HCT116 (cell line): ENCODE measurements around the gene FOXRED1. TPM values are rescaled to one million over a fixed set of nuclear protein-coding genes. Genes with fewer than 3 reads are reported as not detected.

ENCODE experiments used
- ATAC-seq: fragments of 200-7000 bp; cut with Tn5 transposase; 2 replicates; pipeline ENCODE4 v1.9.1; 2020; ENCODE audit warnings: mild to moderate bottlenecking, moderate library complexity
- BruUV-seq: library from RNA; stranded (reverse); fragments of 400-500 nt; replicated peaks from 2 replicates; lab custom pipeline; 2021; lab: Mats Ljungman, UMichigan
- CTCF ChIA-PET: fragments of 300-600 bp; sonication (Branson Sonifier 250); formaldehyde crosslinking; loops from one replicate; lab custom pipeline; 2021; ENCODE audit warnings: antibody characterized with exemption; lab: Charles Lee
- POLR2A ChIA-PET: fragments of 300-600, 350-600 bp; sonication (Branson Sonifier 250); formaldehyde crosslinking; loops from one replicate; lab custom pipeline; 2021; ENCODE audit warnings: antibody characterized with exemption; lab: Charles Lee
- RAD21 ChIA-PET, 2 experiments: fragments of 300-600 bp; sonication (Branson Sonifier 250); formaldehyde crosslinking; loops; one replicate each; lab custom pipeline; 2023; ENCODE audit warnings: low total read pairs in 2 of 2; ENCODE audit not compliant: uncharacterized antibody in 2 of 2, unreplicated experiment in 2 of 2, low non-redundant PET in 1 of 2; lab: Charles Lee
- DNase-seq: peaks from one replicate; pipeline ENCODE4 v3.0.0-alpha.2; 2010; ENCODE audit warnings: low read depth, low spot score
- H2AFZ ChIP-seq: fragments of 200-600 bp; shearing (Covaris generic), sonication (generic); 2 replicates; pipeline ENCODE4 v1.6.1; 2017; ENCODE audit warnings: low read depth, mixed run types, mixed read lengths, antibody characterized with exemption, low read length; ENCODE audit not compliant: poor library complexity, severe bottlenecking
- H3K27ac ChIP-seq: 2 replicates; pipeline ENCODE4 v1.5.1; 2012; ENCODE audit warnings: low read depth, low read length
- H3K27me3 ChIP-seq: fragments of 200-600 bp; sonication (generic); 2 replicates; pipeline ENCODE4 v1.6.1; 2016; ENCODE audit warnings: mixed run types, low read length, mixed read lengths; ENCODE audit not compliant: insufficient read depth
- H3K36me3 ChIP-seq, 2 experiments: fragments of 200-500 bp in 1 of 2; fragments of 200-600 bp in 1 of 2; sonication (Bioruptor generic) in 1 of 2; sonication (generic) in 1 of 2; 2 replicates each; pipeline versions ENCODE4 v1.5.1 to v1.6.1; 2014 to 2016; ENCODE audit warnings: low read length in 2 of 2, inconsistent platforms in 1 of 2, mixed read lengths in 1 of 2, mixed run types in 1 of 2; ENCODE audit not compliant: insufficient read depth in 2 of 2, control insufficient read depth in 1 of 2
- H3K4me1 ChIP-seq, 2 experiments: fragments of 200-600 bp in 1 of 2; sonication (generic) in 1 of 2; 2 replicates each; pipeline versions ENCODE4 v1.5.1 to v1.6.1; 2012 to 2017; ENCODE audit warnings: low read length in 2 of 2, inconsistent platforms in 1 of 2, mild to moderate bottlenecking in 1 of 2, mixed read lengths in 1 of 2, mixed run types in 1 of 2, moderate library complexity in 1 of 2; ENCODE audit not compliant: insufficient read depth in 2 of 2, control insufficient read depth in 1 of 2
- H3K4me2 ChIP-seq: fragments of 200-600 bp; sonication (generic); 2 replicates; pipeline ENCODE4 v1.6.1; 2017; ENCODE audit warnings: mixed run types, low read length, mixed read lengths
- H3K4me3 ChIP-seq, 2 experiments: fragments of 200-600 bp in 1 of 2; sonication (generic) in 1 of 2; replicated peaks in 1 of 2; 2 replicates each; pipeline ENCODE4 v1.5.1; 2011 to 2016; ENCODE audit warnings: low read length in 2 of 2, control low read depth in 1 of 2, low read depth in 1 of 2, mild to moderate bottlenecking in 1 of 2, mixed read lengths in 1 of 2, mixed run types in 1 of 2
- H3K79me2 ChIP-seq: fragments of 200-600 bp; sonication (generic); 2 replicates; pipeline ENCODE4 v1.6.1; 2017; ENCODE audit warnings: mild to moderate bottlenecking, mixed run types, low read length, moderate library complexity, mixed read lengths; ENCODE audit not compliant: insufficient read depth
- H3K9ac ChIP-seq: fragments of 200-600 bp; sonication (generic); 2 replicates; pipeline ENCODE4 v1.6.1; 2016; ENCODE audit warnings: low read length, mixed read lengths
- H3K9me2 ChIP-seq: fragments of 200-600 bp; sonication (generic), shearing (Covaris generic); 2 replicates; pipeline ENCODE4 v1.6.1; 2017; ENCODE audit warnings: mixed run types, mild to moderate bottlenecking, moderate library complexity; ENCODE audit not compliant: insufficient read depth
- H3K9me3 ChIP-seq, 2 experiments: fragments of 200-500 bp in 1 of 2; fragments of 200-600 bp in 1 of 2; sonication (Bioruptor generic) in 1 of 2; sonication (generic) in 1 of 2; 2 replicates each; pipeline ENCODE4 v1.6.1; 2014 to 2017; ENCODE audit warnings: low read length in 2 of 2, mixed read lengths in 2 of 2, inconsistent platforms in 1 of 2, low read depth in 1 of 2, mild to moderate bottlenecking in 1 of 2, mixed run types in 1 of 2, moderate library complexity in 1 of 2; ENCODE audit not compliant: control insufficient read depth in 1 of 2, insufficient read depth in 1 of 2
- H4K20me1 ChIP-seq: fragments of 200-600 bp; sonication (generic), shearing (Covaris generic); 2 replicates; pipeline ENCODE4 v1.6.1; 2017; ENCODE audit warnings: mixed run types, mild to moderate bottlenecking, moderate library complexity; ENCODE audit not compliant: insufficient read depth
- CBX3 ChIP-seq: IDR thresholded peaks from 2 replicates; pipeline ENCODE4 v1.6.1; 2012; ENCODE audit warnings: low read depth
- CEBPB ChIP-seq: IDR thresholded peaks from 2 replicates; pipeline ENCODE4 v1.6.1; 2012; ENCODE audit warnings: low read depth
- ELF1 ChIP-seq: IDR thresholded peaks from 2 replicates; pipeline ENCODE4 v1.6.1; 2012; ENCODE audit warnings: low read depth, borderline replicate concordance
- EZH2 ChIP-seq: fragments of 200-600 bp; sonication (generic); IDR thresholded peaks from 2 replicates; pipeline ENCODE4 v1.6.1; 2017; ENCODE audit warnings: antibody characterized with exemption, mixed run types
- EZH2phosphoT487 ChIP-seq: fragments of 200-600 bp; IDR thresholded peaks from 2 replicates; pipeline ENCODE4 v1.6.1; 2018; ENCODE audit warnings: antibody characterized with exemption, borderline replicate concordance
- FOSL1 ChIP-seq: IDR thresholded peaks from 2 replicates; pipeline ENCODE4 v1.6.1; 2012; ENCODE audit warnings: low read depth
- JUND ChIP-seq: IDR thresholded peaks from 2 replicates; pipeline ENCODE4 v1.6.1; 2012
- POLR2A ChIP-seq: IDR thresholded peaks from 2 replicates; pipeline ENCODE4 v1.7.0; 2011; ENCODE audit warnings: borderline replicate concordance; ENCODE audit not compliant: insufficient read depth, insufficient read length; ENCODE audit errors: extremely low read depth
- POLR2AphosphoS5 ChIP-seq: IDR thresholded peaks from 2 replicates; pipeline ENCODE4 v1.6.1; 2011; ENCODE audit warnings: mild to moderate bottlenecking, low read depth, low read length, moderate library complexity
- RAD21 ChIP-seq: IDR thresholded peaks from 2 replicates; pipeline ENCODE4 v1.6.1; 2012; ENCODE audit warnings: low read depth, mild to moderate bottlenecking
- SIN3A ChIP-seq: IDR thresholded peaks from 2 replicates; pipeline ENCODE4 v1.6.1; 2012; ENCODE audit warnings: low read depth
- SP1 ChIP-seq: IDR thresholded peaks from 2 replicates; pipeline ENCODE4 v1.6.1; 2012; ENCODE audit warnings: low read depth
- SRF ChIP-seq: IDR thresholded peaks from 2 replicates; pipeline ENCODE4 v1.6.1; 2012; ENCODE audit warnings: low read depth
- TCF7L2 ChIP-seq: IDR thresholded peaks from 2 replicates; pipeline ENCODE4 v1.7.0; 2011; ENCODE audit warnings: borderline replicate concordance, inconsistent platforms; ENCODE audit not compliant: insufficient read depth, insufficient read length; ENCODE audit errors: extremely low read depth
- YY1 ChIP-seq: IDR thresholded peaks from 2 replicates; pipeline ENCODE4 v1.6.1; 2011; ENCODE audit warnings: low read length, low read depth, moderate library complexity, mild to moderate bottlenecking; ENCODE audit not compliant: insufficient replicate concordance; ENCODE audit errors: extremely low read depth
- ZBTB33 ChIP-seq: IDR thresholded peaks from 2 replicates; pipeline ENCODE4 v1.6.1; 2011; ENCODE audit warnings: mild to moderate bottlenecking, low read length, moderate library complexity; ENCODE audit not compliant: insufficient replicate concordance; ENCODE audit errors: extremely low read depth
- ZFX ChIP-seq: fragments of 450-650 bp; IDR thresholded peaks from 2 replicates; pipeline ENCODE4 v1.6.1; 2017
- intact Hi-C: fragments of 100-400 bp; cut with micrococcal nuclease; formaldehyde crosslinking; loops from 2 replicates; pipeline ENCODE4 v1.10.0; 2022
- total RNA-seq: library from RNA; stranded (reverse); gene quantifications from one replicate; pipeline ENCODE4 v1.2.1, GENCODE V29; 2021; ENCODE audit not compliant: unreplicated experiment
- TF ChIP-seq, protein P1 (sequence below), 3 experiments: fragments of 200-600 bp in 1 of 3; sonication (generic) in 1 of 3; IDR thresholded peaks in 2 of 3; conservative IDR thresholded peaks in 1 of 3; 2 replicates each; pipeline ENCODE4 v1.5.1; 2012 to 2017; ENCODE audit warnings: low read depth in 2 of 3, low read length in 2 of 3, antibody characterized with exemption in 1 of 3, borderline replicate concordance in 1 of 3, control low read depth in 1 of 3, mild to moderate bottlenecking in 1 of 3, mixed read lengths in 1 of 3, mixed run types in 1 of 3, moderate library complexity in 1 of 3; ENCODE audit not compliant: insufficient read depth in 1 of 3
- TF ChIP-seq, protein P2 (sequence below): IDR thresholded peaks from 2 replicates; pipeline ENCODE4 v1.6.1; 2012

The FOXRED1 gene
- total RNA-seq, 1 experiment from 2014 or later, result 41.3 TPM

GRCh38 chr11:126290887-126291286 lies 21.9 kb downstream of the FOXRED1 start:
- RAD21 ChIA-PET, result no interaction called here
- Histone ChIP-seq H3K9ac (no peak overlapping the region), H3K4me3 (no peak overlapping the region), H3K27me3 (no peaks in the 10 kb centered on the region), H3K27ac (no peak overlapping the region), H4K20me1 (no peaks in the 10 kb centered on the region), H3K4me1 (no peaks in the 10 kb centered on the region), H3K9me3 (no peaks in the 10 kb centered on the region), H3K4me2 (no peak overlapping the region), H3K36me3 (peaks cover 4 to 9% of the 10 kb centered on the region in 2 experiments; a peak in 2 of 4 replicates), H3K9me2 (no peaks in the 10 kb centered on the region), H3K79me2 (no peaks in the 10 kb centered on the region; the same call in 1 of the 2 replicates), H2AFZ (no peak overlapping the region)
- BruUV-seq, result no TSS peak
- intact Hi-C loops, result no loop called here
- DNase-seq, result no peak
- POLR2A ChIA-PET, result no interaction called here
- CTCF ChIA-PET, result no interaction called here
- TF ChIP-seq TCF7L2 (no peak), FOSL1 (no peak), POLR2A (no peak), SP1 (no peak), ZBTB33 (no peak), CBX3 (no peak), EZH2phosphoT487 (no peak), ZFX (no peak), EZH2 (no peak), SIN3A (no peak), JUND (no peak), SRF (no peak), CEBPB (no peak), RAD21 (no peak), ELF1 (no peak), YY1 (no peak), POLR2AphosphoS5 (no peak)
- TF ChIP-seq, protein P1, sequence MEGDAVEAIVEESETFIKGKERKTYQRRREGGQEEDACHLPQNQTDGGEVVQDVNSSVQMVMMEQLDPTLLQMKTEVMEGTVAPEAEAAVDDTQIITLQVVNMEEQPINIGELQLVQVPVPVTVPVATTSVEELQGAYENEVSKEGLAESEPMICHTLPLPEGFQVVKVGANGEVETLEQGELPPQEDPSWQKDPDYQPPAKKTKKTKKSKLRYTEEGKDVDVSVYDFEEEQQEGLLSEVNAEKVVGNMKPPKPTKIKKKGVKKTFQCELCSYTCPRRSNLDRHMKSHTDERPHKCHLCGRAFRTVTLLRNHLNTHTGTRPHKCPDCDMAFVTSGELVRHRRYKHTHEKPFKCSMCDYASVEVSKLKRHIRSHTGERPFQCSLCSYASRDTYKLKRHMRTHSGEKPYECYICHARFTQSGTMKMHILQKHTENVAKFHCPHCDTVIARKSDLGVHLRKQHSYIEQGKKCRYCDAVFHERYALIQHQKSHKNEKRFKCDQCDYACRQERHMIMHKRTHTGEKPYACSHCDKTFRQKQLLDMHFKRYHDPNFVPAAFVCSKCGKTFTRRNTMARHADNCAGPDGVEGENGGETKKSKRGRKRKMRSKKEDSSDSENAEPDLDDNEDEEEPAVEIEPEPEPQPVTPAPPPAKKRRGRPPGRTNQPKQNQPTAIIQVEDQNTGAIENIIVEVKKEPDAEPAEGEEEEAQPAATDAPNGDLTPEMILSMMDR (IDR thresholded peaks at IDR 0.05 in 2 of 3, conservative IDR thresholded peaks at IDR 0.05 in 1 of 3; ENCODE audit: borderline replicate concordance in 1 of 3, insufficient read depth in 1 of 3, low read depth in 2 of 3, low read length in 2 of 3), result no peak
- TF ChIP-seq, protein P2, sequence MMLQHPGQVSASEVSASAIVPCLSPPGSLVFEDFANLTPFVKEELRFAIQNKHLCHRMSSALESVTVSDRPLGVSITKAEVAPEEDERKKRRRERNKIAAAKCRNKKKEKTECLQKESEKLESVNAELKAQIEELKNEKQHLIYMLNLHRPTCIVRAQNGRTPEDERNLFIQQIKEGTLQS, result no peak
- ATAC-seq, result no peak
